ENCODE measurements around the gene TNS1. TPM values are rescaled to one million over a fixed set of nuclear protein-coding genes. Genes with fewer than 3 reads are reported as not detected.

The TNS1 gene
- total and polyA plus RNA-seq, 10 of the 15 experiments (the other 5 are each of a cell fraction or from before 2014, with no cell fraction given): 0.05 to 0.44 TPM; not detected in 8

DNA sequence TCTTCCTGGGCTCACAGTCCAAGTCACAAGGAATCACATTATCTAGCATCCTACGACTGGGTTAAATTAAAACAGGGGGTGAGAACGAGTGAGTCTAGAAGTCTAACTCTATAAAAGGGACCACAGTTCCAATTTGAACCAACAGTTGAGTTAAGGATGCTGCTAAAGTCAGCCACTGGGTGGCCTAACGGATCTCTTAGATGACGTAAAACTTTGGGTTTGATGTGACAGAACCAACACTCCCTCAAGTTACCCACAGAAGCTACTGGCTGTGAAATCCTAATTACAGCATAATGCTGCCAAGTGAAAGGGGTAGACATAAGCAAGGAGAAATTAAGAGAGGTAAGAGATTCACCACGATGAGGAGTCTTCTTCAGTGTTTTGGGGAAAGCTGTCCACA lies 33.6 kb upstream of the TNS1 start (continued):
- TF ChIP-seq, protein P1, sequence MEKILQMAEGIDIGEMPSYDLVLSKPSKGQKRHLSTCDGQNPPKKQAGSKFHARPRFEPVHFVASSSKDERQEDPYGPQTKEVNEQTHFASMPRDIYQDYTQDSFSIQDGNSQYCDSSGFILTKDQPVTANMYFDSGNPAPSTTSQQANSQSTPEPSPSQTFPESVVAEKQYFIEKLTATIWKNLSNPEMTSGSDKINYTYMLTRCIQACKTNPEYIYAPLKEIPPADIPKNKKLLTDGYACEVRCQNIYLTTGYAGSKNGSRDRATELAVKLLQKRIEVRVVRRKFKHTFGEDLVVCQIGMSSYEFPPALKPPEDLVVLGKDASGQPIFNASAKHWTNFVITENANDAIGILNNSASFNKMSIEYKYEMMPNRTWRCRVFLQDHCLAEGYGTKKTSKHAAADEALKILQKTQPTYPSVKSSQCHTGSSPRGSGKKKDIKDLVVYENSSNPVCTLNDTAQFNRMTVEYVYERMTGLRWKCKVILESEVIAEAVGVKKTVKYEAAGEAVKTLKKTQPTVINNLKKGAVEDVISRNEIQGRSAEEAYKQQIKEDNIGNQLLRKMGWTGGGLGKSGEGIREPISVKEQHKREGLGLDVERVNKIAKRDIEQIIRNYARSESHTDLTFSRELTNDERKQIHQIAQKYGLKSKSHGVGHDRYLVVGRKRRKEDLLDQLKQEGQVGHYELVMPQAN (conservative IDR thresholded peaks at IDR 0.05): no peak
- TF ChIP-seq WRNIP1 (IDR thresholded peaks at IDR 0.05; ENCODE audit: borderline replicate concordance, low read depth, low read length): no peak
- TF ChIP-seq SMAD1 (IDR thresholded peaks at IDR 0.05; ENCODE audit: low read depth, partially characterized antibody): no peak
- TF ChIP-seq, protein P2, sequence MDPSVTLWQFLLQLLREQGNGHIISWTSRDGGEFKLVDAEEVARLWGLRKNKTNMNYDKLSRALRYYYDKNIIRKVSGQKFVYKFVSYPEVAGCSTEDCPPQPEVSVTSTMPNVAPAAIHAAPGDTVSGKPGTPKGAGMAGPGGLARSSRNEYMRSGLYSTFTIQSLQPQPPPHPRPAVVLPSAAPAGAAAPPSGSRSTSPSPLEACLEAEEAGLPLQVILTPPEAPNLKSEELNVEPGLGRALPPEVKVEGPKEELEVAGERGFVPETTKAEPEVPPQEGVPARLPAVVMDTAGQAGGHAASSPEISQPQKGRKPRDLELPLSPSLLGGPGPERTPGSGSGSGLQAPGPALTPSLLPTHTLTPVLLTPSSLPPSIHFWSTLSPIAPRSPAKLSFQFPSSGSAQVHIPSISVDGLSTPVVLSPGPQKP (IDR thresholded peaks at IDR 0.05; ENCODE audit: low read depth, low read length): no peak
- TF ChIP-seq, protein P3, sequence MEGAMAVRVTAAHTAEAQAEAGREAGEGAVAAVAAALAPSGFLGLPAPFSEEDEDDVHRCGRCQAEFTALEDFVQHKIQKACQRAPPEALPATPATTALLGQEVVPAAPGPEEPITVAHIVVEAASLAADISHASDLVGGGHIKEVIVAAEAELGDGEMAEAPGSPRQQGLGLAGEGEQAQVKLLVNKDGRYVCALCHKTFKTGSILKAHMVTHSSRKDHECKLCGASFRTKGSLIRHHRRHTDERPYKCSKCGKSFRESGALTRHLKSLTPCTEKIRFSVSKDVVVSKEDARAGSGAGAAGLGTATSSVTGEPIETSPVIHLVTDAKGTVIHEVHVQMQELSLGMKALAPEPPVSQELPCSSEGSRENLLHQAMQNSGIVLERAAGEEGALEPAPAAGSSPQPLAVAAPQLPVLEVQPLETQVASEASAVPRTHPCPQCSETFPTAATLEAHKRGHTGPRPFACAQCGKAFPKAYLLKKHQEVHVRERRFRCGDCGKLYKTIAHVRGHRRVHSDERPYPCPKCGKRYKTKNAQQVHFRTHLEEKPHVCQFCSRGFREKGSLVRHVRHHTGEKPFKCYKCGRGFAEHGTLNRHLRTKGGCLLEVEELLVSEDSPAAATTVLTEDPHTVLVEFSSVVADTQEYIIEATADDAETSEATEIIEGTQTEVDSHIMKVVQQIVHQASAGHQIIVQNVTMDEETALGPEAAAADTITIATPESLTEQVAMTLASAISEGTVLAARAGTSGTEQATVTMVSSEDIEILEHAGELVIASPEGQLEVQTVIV (IDR thresholded peaks at IDR 0.05; ENCODE audit: borderline replicate concordance, partially characterized antibody): no peak
- TF ChIP-seq, protein P4, sequence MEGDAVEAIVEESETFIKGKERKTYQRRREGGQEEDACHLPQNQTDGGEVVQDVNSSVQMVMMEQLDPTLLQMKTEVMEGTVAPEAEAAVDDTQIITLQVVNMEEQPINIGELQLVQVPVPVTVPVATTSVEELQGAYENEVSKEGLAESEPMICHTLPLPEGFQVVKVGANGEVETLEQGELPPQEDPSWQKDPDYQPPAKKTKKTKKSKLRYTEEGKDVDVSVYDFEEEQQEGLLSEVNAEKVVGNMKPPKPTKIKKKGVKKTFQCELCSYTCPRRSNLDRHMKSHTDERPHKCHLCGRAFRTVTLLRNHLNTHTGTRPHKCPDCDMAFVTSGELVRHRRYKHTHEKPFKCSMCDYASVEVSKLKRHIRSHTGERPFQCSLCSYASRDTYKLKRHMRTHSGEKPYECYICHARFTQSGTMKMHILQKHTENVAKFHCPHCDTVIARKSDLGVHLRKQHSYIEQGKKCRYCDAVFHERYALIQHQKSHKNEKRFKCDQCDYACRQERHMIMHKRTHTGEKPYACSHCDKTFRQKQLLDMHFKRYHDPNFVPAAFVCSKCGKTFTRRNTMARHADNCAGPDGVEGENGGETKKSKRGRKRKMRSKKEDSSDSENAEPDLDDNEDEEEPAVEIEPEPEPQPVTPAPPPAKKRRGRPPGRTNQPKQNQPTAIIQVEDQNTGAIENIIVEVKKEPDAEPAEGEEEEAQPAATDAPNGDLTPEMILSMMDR (IDR thresholded peaks at IDR 0.05 in 2 of 3, conservative IDR thresholded peaks at IDR 0.05 in 1 of 3; ENCODE audit: control insufficient read depth in 2 of 3, extremely low read depth in 1 of 3, insufficient read depth in 1 of 3, low read depth in 3 of 3, low read length in 3 of 3): peak in 2 of 3 experiments; percentile 4 to 45; a peak in 1 of 6 replicates
- no peak for TF ChIP-seq BMI1 (IDR thresholded peaks at IDR 0.05; ENCODE audit: borderline replicate concordance)
